Measurements from ENCODE around the gene PANK1. TPM values are rescaled to one million over a fixed set of nuclear protein-coding genes. Genes with fewer than 3 reads are reported as not detected.

Gene PANK1
- total RNA-seq, 1 donor from 2014 or later: 21.4 TPM

- no peaks in the 10 kb centered on the region for H3K9me3 ChIP-seq (replicated peaks)
- no peaks in the 10 kb centered on the region for H3K36me3 ChIP-seq
- no peak for DNase-seq
- H3K27ac ChIP-seq (replicated peaks): no peak overlapping the region
- H3K4me3 ChIP-seq: no peak overlapping the region
- intact Hi-C loops (cut with micrococcal nuclease): no loop called here
- H3K4me1 ChIP-seq: peaks cover 4% of the 10 kb centered on the region
- no peak for TF ChIP-seq CTCF (IDR thresholded peaks at IDR 0.05; ENCODE audit: borderline replicate concordance)
- no peaks in the 10 kb centered on the region for H3K27me3 ChIP-seq (ENCODE audit: low read depth)
Measured at GRCh38 chr10:89684604-89685003, 39.6 kb upstream of the PANK1 start.

- Histone ChIP-seq H3K4me3 (no peak overlapping the region), H3K27me3 (ENCODE audit: low read depth) (no peaks in the 10 kb centered on the region), H3K4me1 (peaks cover 4% of the 10 kb centered on the region), H3K27ac (replicated peaks) (no peak overlapping the region), H3K36me3 (no peaks in the 10 kb centered on the region), H3K9me3 (replicated peaks) (no peaks in the 10 kb centered on the region)
- intact Hi-C loops (cut with micrococcal nuclease): no loop called here
- DNase-seq: no peak
- no peak for TF ChIP-seq CTCF (IDR thresholded peaks at IDR 0.05; ENCODE audit: borderline replicate concordance)
Measured at GRCh38 chr10:89683883-89684282, 38.8 kb upstream of the PANK1 start.

- no peaks in the 10 kb centered on the region for H3K36me3 ChIP-seq
- no peaks in the 10 kb centered on the region for H3K9me3 ChIP-seq (replicated peaks)
- no peak for TF ChIP-seq CTCF (IDR thresholded peaks at IDR 0.05; ENCODE audit: borderline replicate concordance)
- H3K4me3 ChIP-seq: no peak overlapping the region
- peaks cover 4% of the 10 kb centered on the region for H3K4me1 ChIP-seq
- no peak overlapping the region for H3K27ac ChIP-seq (replicated peaks)
- DNase-seq: no peak
- no peaks in the 10 kb centered on the region for H3K27me3 ChIP-seq (ENCODE audit: low read depth)
- intact Hi-C loops (cut with micrococcal nuclease): no loop called here
Measured at GRCh38 chr10:89679986-89680385, 34.9 kb upstream of the PANK1 start.

- TF ChIP-seq CTCF (IDR thresholded peaks at IDR 0.05; ENCODE audit: borderline replicate concordance): no peak
- intact Hi-C loops (cut with micrococcal nuclease): no loop called here
Measured at GRCh38 chr10:89677341-89677740, 32.3 kb upstream of the PANK1 start.

GRCh38 chr10:89670926-89671325 lies 25.9 kb upstream of the PANK1 start:
- no peaks in the 10 kb centered on the region for H3K9me3 ChIP-seq (replicated peaks)
- intact Hi-C loops (cut with micrococcal nuclease): no loop called here
- H3K4me3 ChIP-seq: no peak overlapping the region
- TF ChIP-seq CTCF (IDR thresholded peaks at IDR 0.05; ENCODE audit: borderline replicate concordance): no peak
- H3K27ac ChIP-seq (replicated peaks): no peak overlapping the region
- H3K4me1 ChIP-seq: no peaks in the 10 kb centered on the region
- DNase-seq: no peak
- H3K36me3 ChIP-seq: no peaks in the 10 kb centered on the region
- H3K27me3 ChIP-seq (ENCODE audit: low read depth): no peaks in the 10 kb centered on the region

More at GRCh38 chr10:89677341-89677740, 32.3 kb upstream of the PANK1 start:
- no peak for DNase-seq
- Histone ChIP-seq H3K36me3 (no peaks in the 10 kb centered on the region), H3K27ac (replicated peaks) (no peak overlapping the region), H3K4me3 (no peak overlapping the region), H3K27me3 (ENCODE audit: low read depth) (no peaks in the 10 kb centered on the region), H3K4me1 (no peaks in the 10 kb centered on the region), H3K9me3 (replicated peaks) (no peaks in the 10 kb centered on the region)

- no peaks in the 10 kb centered on the region for H3K36me3 ChIP-seq
- intact Hi-C loops (cut with micrococcal nuclease): no loop called here
- TF ChIP-seq CTCF (IDR thresholded peaks at IDR 0.05; ENCODE audit: borderline replicate concordance): no peak
- H3K4me3 ChIP-seq: no peak overlapping the region
- H3K27me3 ChIP-seq (ENCODE audit: low read depth): no peaks in the 10 kb centered on the region
- no peaks in the 10 kb centered on the region for H3K9me3 ChIP-seq (replicated peaks)
- H3K27ac ChIP-seq (replicated peaks): no peak overlapping the region
- no peaks in the 10 kb centered on the region for H3K4me1 ChIP-seq
- no peak for DNase-seq
Measured at GRCh38 chr10:89669985-89670384, 24.9 kb upstream of the PANK1 start.

Measured in left ventricle myocardium inferior (tissue), 1 donor.